Measurements from ENCODE around the gene CNKSR3. TPM values are rescaled to one million over a fixed set of nuclear protein-coding genes. Genes with fewer than 3 reads are reported as not detected.

CNKSR3 gene
- total RNA-seq, 6 experiments from 2014 or later: 19.8 to 43.4 (median 26.9) TPM

DNA sequence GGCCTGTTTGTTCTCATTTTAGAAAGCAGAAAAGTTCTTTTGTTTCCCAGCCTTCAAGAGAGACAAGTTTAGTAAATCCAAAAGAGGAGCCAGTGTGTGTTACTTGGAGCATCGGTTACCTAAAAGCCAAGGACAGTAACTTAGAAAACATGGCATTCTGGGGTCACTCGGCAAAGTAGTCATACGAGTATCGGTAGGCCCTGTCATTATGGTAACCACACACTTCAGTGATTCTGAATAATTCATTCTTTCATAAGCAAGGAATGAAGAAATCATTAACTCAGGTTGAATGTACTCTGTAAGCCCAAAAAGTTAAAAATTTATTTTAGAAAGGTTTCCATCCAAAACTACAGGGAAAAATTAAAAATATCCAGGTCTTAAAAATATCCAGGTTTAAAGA is 34.0 kb downstream of the CNKSR3 start:
- intact Hi-C loops (cut with DNase I): no loop called here
- peaks cover 0 to 27% (median 6%) of the 10 kb centered on the region in 4 donors for H3K4me1 ChIP-seq
- TF ChIP-seq POLR2A (IDR thresholded peaks at IDR 0.05) (no peak), CTCF (IDR thresholded peaks at IDR 0.05) (no peak)
- WGBS (ENCODE audit: insufficient coverage, low coverage, low lambda C conversion rate, missing lambda C conversion rate): 50% methylated on average over 4 of the region's 4 CpGs
- ATAC-seq: no peak
- no peak overlapping the region for H3K4me3 ChIP-seq
- no peaks in the 10 kb centered on the region for H3K27me3 ChIP-seq
- H3K9me3 ChIP-seq: no peaks in the 10 kb centered on the region
- no peak for DNase-seq
- no peaks in the 10 kb centered on the region for H3K36me3 ChIP-seq
- no peak overlapping the region for H3K27ac ChIP-seq

DNA sequence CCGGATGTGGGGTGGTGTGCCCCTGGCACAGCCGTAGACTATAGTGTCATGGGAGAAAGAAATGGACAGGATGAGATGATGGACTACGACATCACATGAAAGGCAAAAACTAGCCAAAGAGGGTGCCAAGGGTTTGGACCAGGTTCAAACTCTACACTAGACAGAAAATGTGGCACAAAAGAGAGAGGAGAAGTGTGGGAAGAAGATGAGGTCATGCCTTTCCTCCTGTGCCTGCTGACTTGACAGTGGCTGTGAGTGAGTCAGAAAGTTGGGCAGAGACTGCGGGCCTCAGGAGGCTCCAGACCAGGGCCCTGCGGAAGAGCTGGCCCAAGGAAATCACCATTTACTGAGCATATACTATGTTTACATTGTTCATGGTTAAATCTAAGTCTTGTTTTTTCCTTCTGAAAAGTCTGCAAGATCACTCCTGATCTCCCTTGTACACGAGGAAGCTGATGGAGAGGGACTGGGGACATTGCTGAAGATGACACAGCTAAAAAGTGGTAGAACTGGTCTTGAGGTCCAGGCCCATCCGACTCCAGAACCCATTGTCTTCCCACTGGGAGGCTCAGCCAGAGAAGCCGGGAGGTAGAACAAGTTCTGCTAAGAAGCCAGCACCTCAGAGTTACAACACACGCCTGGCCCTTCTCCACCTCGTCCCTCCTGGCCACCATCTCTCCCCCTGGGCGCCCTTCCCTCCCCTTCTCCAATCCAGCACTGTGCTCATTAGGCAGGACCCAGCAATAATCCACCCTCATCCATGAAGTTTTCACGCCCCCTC is 35.6 kb downstream of the CNKSR3 start:
- 81% methylated on average over 6 of the region's 12 CpGs for WGBS (ENCODE audit: insufficient coverage, low coverage, low lambda C conversion rate, missing lambda C conversion rate)
- no peaks in the 10 kb centered on the region for H3K27me3 ChIP-seq
- H3K4me3 ChIP-seq: no peak overlapping the region
- intact Hi-C loops (cut with DNase I): no loop called here
- DNase-seq: no peak
- ATAC-seq: peak; percentile 11 to 79 (median 34)
- no peak overlapping the region for H3K27ac ChIP-seq
- peaks cover 0 to 27% (median 6%) of the 10 kb centered on the region in 4 donors for H3K4me1 ChIP-seq
- H3K36me3 ChIP-seq: no peaks in the 10 kb centered on the region
- H3K9me3 ChIP-seq: no peaks in the 10 kb centered on the region
- TF ChIP-seq POLR2A (IDR thresholded peaks at IDR 0.05) (no peak), CTCF (IDR thresholded peaks at IDR 0.05) (no peak)

- Histone ChIP-seq H3K4me1 (peaks cover 0 to 25% (median 12%) of the 10 kb centered on the region in 4 donors), H3K27me3 (no peaks in the 10 kb centered on the region), H3K9me3 (no peaks in the 10 kb centered on the region), H3K36me3 (no peaks in the 10 kb centered on the region), H3K4me3 (no peak overlapping the region), H3K27ac (no peak overlapping the region)
- TF ChIP-seq POLR2A (IDR thresholded peaks at IDR 0.05): no peak
- TF ChIP-seq CTCF (IDR thresholded peaks at IDR 0.05): no peak
- DNase-seq: no peak
- intact Hi-C loops (cut with DNase I): no loop called here
- no peak for ATAC-seq
- 67% methylated on average over 4 of the region's 9 CpGs for WGBS (ENCODE audit: insufficient coverage, low coverage, low lambda C conversion rate, missing lambda C conversion rate)
These were observed 37.2 kb downstream of the CNKSR3 start for GRCh38 chr6:154473324-154473723.

GRCh38 chr6:154471609-154472362 is 38.7 kb downstream of the CNKSR3 start:
- Histone ChIP-seq H3K9me3 (no peaks in the 10 kb centered on the region), H3K36me3 (no peaks in the 10 kb centered on the region), H3K27me3 (no peaks in the 10 kb centered on the region), H3K4me3 (no peak overlapping the region), H3K27ac (no peak overlapping the region), H3K4me1 (peaks cover 0 to 14% (median 7%) of the 10 kb centered on the region in 4 donors)
- intact Hi-C loops (cut with DNase I): no loop called here
- 70% methylated on average over 4 of the region's 6 CpGs for WGBS (ENCODE audit: insufficient coverage, low coverage, low lambda C conversion rate, missing lambda C conversion rate)
- ATAC-seq (no peak), DNase-seq (no peak)
- TF ChIP-seq CTCF (IDR thresholded peaks at IDR 0.05): no peak
- TF ChIP-seq POLR2A (IDR thresholded peaks at IDR 0.05): no peak

Data from right lobe of liver (tissue), 6 donors.